Mesendoderm (in vitro differentiated cells): ENCODE measurements around the gene RDH13.

ENCODE experiments used
- DNase-seq: peaks from one replicate; pipeline ENCODE4 v3.0.0; 2013
- H2AK5ac ChIP-seq: 2 replicates; pipeline ENCODE4 v1.6.1; 2013; ENCODE audit warnings: low read length, inconsistent platforms
- H2BK120ac ChIP-seq: 2 replicates; pipeline ENCODE4 v1.6.1; 2013; ENCODE audit warnings: low read depth, mild to moderate bottlenecking, low read length, moderate library complexity, mixed read lengths
- H2BK15ac ChIP-seq: replicated peaks from 2 replicates; pipeline ENCODE4 v1.6.1; 2013; ENCODE audit warnings: low read depth, mild to moderate bottlenecking, moderate library complexity
- H2BK5ac ChIP-seq: 2 replicates; pipeline ENCODE4 v1.6.1; 2013; ENCODE audit warnings: low read length, inconsistent platforms
- H3K18ac ChIP-seq: 2 replicates; pipeline ENCODE4 v1.6.1; 2013; ENCODE audit warnings: mild to moderate bottlenecking, low read length, mixed read lengths
- H3K23ac ChIP-seq: one replicate; pipeline ENCODE4 v1.6.1; 2013; ENCODE audit warnings: low read length
- H3K27ac ChIP-seq: 2 replicates; pipeline ENCODE4 v1.5.1; 2013; ENCODE audit warnings: low read depth, mild to moderate bottlenecking, inconsistent platforms, low read length, moderate library complexity
- H3K27me3 ChIP-seq: 2 replicates; pipeline ENCODE4 v1.6.1; 2013; ENCODE audit warnings: low read length, control low read depth, mild to moderate bottlenecking, inconsistent platforms; ENCODE audit not compliant: insufficient read depth, poor library complexity
- H3K36me3 ChIP-seq: 2 replicates; pipeline ENCODE4 v1.6.1; 2013; ENCODE audit warnings: low read length, inconsistent platforms; ENCODE audit not compliant: control insufficient read depth, insufficient read depth
- H3K4ac ChIP-seq: one replicate; pipeline ENCODE4 v1.6.1; 2013; ENCODE audit warnings: low read depth, mild to moderate bottlenecking, low read length, moderate library complexity
- H3K4me1 ChIP-seq: 2 replicates; pipeline ENCODE4 v1.6.1; 2013; ENCODE audit warnings: low read depth, low read length, inconsistent platforms; ENCODE audit not compliant: control insufficient read depth
- H3K4me2 ChIP-seq: 2 replicates; pipeline ENCODE4 v1.6.1; 2013; ENCODE audit warnings: low read length
- H3K4me3 ChIP-seq: 2 replicates; pipeline ENCODE4 v1.5.1; 2013; ENCODE audit warnings: mild to moderate bottlenecking, low read length
- H3K56ac ChIP-seq: one replicate; pipeline ENCODE4 v1.6.1; 2013; ENCODE audit warnings: low read length
- H3K79me1 ChIP-seq: 2 replicates; pipeline ENCODE4 v1.6.1; 2013; ENCODE audit warnings: low read length, inconsistent platforms
- H3K79me2 ChIP-seq: 2 replicates; pipeline ENCODE4 v1.6.1; 2013; ENCODE audit warnings: mild to moderate bottlenecking, low read length; ENCODE audit not compliant: control insufficient read depth, insufficient read depth
- H3K9ac ChIP-seq: 2 replicates; pipeline ENCODE4 v1.6.1; 2013; ENCODE audit warnings: low read length, inconsistent platforms
- H4K5ac ChIP-seq: one replicate; pipeline ENCODE4 v1.6.1; 2013; ENCODE audit warnings: low read length
- H4K8ac ChIP-seq: one replicate; pipeline ENCODE4 v1.6.1; 2013; ENCODE audit warnings: low read depth, mild to moderate bottlenecking, control low read depth, low read length, moderate library complexity
- WGBS: extraction: QIAGEN DNeasy Blood & Tissue Kit; methylation state at CpG from one replicate; pipeline ENCODE4 v1.1.7; 2013; ENCODE audit warnings: low lambda C conversion rate, missing lambda C conversion rate; ENCODE audit not compliant: insufficient coverage; ENCODE audit errors: extremely low coverage; 5-methylcytosine and 5-hydroxymethylcytosine counted together

The RDH13 gene

GRCh38 chr19:55075371-55075998, 12.5 kb upstream of the RDH13 start, which contains the start of gene EPS8L1:
TSS of gene EPS8L1 (plus strand) at chr19:55075869. CDS start at chr19:55076445, 576 bp downstream.
- no peak within 1 kb of the TSS for H3K4me3 ChIP-seq
- no peak within 1 kb of the TSS for H3K27ac ChIP-seq
- peak within 1 kb of the TSS; percentile 58 for H3K4ac ChIP-seq
- H3K18ac ChIP-seq: no peak within 1 kb of the TSS
- H3K36me3 ChIP-seq: no peaks in the 10 kb centered on the region
- peak; percentile 86 for DNase-seq
- no peak within 1 kb of the TSS for H3K23ac ChIP-seq
- H4K5ac ChIP-seq: no peak within 1 kb of the TSS
- H3K79me2 ChIP-seq: no peaks in the 10 kb centered on the region
- no peak within 1 kb of the TSS for H2BK5ac ChIP-seq
- no CpG with 5 or more reads among the region's 18 CpGs for WGBS
- no peak within 1 kb of the TSS for H3K4me2 ChIP-seq
- no peak within 1 kb of the TSS for H2BK120ac ChIP-seq
- H3K79me1 ChIP-seq: no peaks in the 10 kb centered on the region
- no peaks in the 10 kb centered on the region for H3K27me3 ChIP-seq
- no peak within 1 kb of the TSS for H2AK5ac ChIP-seq
- peak within 1 kb of the TSS; percentile 9 for H3K9ac ChIP-seq
- H3K56ac ChIP-seq: peak within 1 kb of the TSS; percentile 64
- no peak within 1 kb of the TSS for H2BK15ac ChIP-seq
- no peak within 1 kb of the TSS for H4K8ac ChIP-seq
- H3K4me1 ChIP-seq: peaks cover 1% of the 10 kb centered on the region

GRCh38 chr19:55071913-55072312, 9.0 kb upstream of the RDH13 start:
- Histone ChIP-seq H3K4me2 (no peak overlapping the region), H2BK5ac (no peak overlapping the region), H2BK15ac (no peak overlapping the region), H3K36me3 (no peaks in the 10 kb centered on the region), H3K27ac (no peak overlapping the region), H3K4me3 (no peak overlapping the region), H3K18ac (no peak overlapping the region), H4K5ac (no peak overlapping the region), H3K27me3 (no peaks in the 10 kb centered on the region), H3K4me1 (peaks cover 4% of the 10 kb centered on the region), H3K79me1 (no peaks in the 10 kb centered on the region), H2AK5ac (no peak overlapping the region), H3K79me2 (no peaks in the 10 kb centered on the region), H4K8ac (no peak overlapping the region), H3K23ac (no peak overlapping the region), H3K56ac (no peak overlapping the region), H3K4ac (no peak overlapping the region), H2BK120ac (no peak overlapping the region), H3K9ac (no peak overlapping the region)
- no CpG with 5 or more reads among the region's 8 CpGs for WGBS
- no peak for DNase-seq

GRCh38 chr19:55071129-55071502, 8.2 kb upstream of the RDH13 start:
- H2BK15ac ChIP-seq: no peak overlapping the region
- H2AK5ac ChIP-seq: no peak overlapping the region
- no peaks in the 10 kb centered on the region for H3K79me2 ChIP-seq
- no peak for DNase-seq
- H4K5ac ChIP-seq: no peak overlapping the region
- H3K4me2 ChIP-seq: no peak overlapping the region
- H3K79me1 ChIP-seq: no peaks in the 10 kb centered on the region
- peaks cover 4% of the 10 kb centered on the region for H3K4me1 ChIP-seq
- no peak overlapping the region for H2BK120ac ChIP-seq
- H3K23ac ChIP-seq: no peak overlapping the region
- H3K18ac ChIP-seq: no peak overlapping the region
- no peak overlapping the region for H2BK5ac ChIP-seq
- H3K36me3 ChIP-seq: no peaks in the 10 kb centered on the region
- H3K9ac ChIP-seq: no peak overlapping the region
- H3K56ac ChIP-seq: no peak overlapping the region
- no peak overlapping the region for H4K8ac ChIP-seq
- H3K4ac ChIP-seq: no peak overlapping the region
- no peak overlapping the region for H3K27ac ChIP-seq
- H3K4me3 ChIP-seq: no peak overlapping the region
- WGBS: no CpG with 5 or more reads among the region's 8 CpGs
- H3K27me3 ChIP-seq: no peaks in the 10 kb centered on the region

GRCh38 chr19:55070466-55071128, 7.6 kb upstream of the RDH13 start:
- no peaks in the 10 kb centered on the region for H3K36me3 ChIP-seq
- H3K23ac ChIP-seq: no peak overlapping the region
- H3K27me3 ChIP-seq: no peaks in the 10 kb centered on the region
- no peak overlapping the region for H3K18ac ChIP-seq
- no peak overlapping the region for H3K4ac ChIP-seq
- no peak overlapping the region for H4K5ac ChIP-seq
- DNase-seq: no peak
- H2BK5ac ChIP-seq: no peak overlapping the region
- no peak overlapping the region for H4K8ac ChIP-seq
- no peak overlapping the region for H2BK120ac ChIP-seq
- no peak overlapping the region for H3K4me3 ChIP-seq
- no peak overlapping the region for H2BK15ac ChIP-seq
- no CpG with 5 or more reads among the region's 10 CpGs for WGBS
- H3K56ac ChIP-seq: no peak overlapping the region
- no peak overlapping the region for H2AK5ac ChIP-seq
- no peak overlapping the region for H3K27ac ChIP-seq
- no peak overlapping the region for H3K4me2 ChIP-seq
- no peaks in the 10 kb centered on the region for H3K79me2 ChIP-seq
- peaks cover 4% of the 10 kb centered on the region for H3K4me1 ChIP-seq
- no peak overlapping the region for H3K9ac ChIP-seq
- no peaks in the 10 kb centered on the region for H3K79me1 ChIP-seq

GRCh38 chr19:55069865-55070197, 6.9 kb upstream of the RDH13 start:
- H2BK15ac ChIP-seq: no peak overlapping the region
- no peak for DNase-seq
- H3K4me1 ChIP-seq: peaks cover 4% of the 10 kb centered on the region
- no peak overlapping the region for H3K27ac ChIP-seq
- no peak overlapping the region for H3K4ac ChIP-seq
- H3K23ac ChIP-seq: no peak overlapping the region
- no peak overlapping the region for H3K4me3 ChIP-seq
- H3K9ac ChIP-seq: no peak overlapping the region
- no peak overlapping the region for H4K5ac ChIP-seq
- no peaks in the 10 kb centered on the region for H3K36me3 ChIP-seq
- no peaks in the 10 kb centered on the region for H3K79me2 ChIP-seq
- H2AK5ac ChIP-seq: no peak overlapping the region
- H3K56ac ChIP-seq: peak overlapping the region; percentile 71
- H3K4me2 ChIP-seq: peak overlapping the region; percentile 40
- H4K8ac ChIP-seq: no peak overlapping the region
- no peaks in the 10 kb centered on the region for H3K79me1 ChIP-seq
- H2BK5ac ChIP-seq: no peak overlapping the region
- no CpG with 5 or more reads among the region's 2 CpGs for WGBS
- no peaks in the 10 kb centered on the region for H3K27me3 ChIP-seq
- H3K18ac ChIP-seq: no peak overlapping the region
- no peak overlapping the region for H2BK120ac ChIP-seq
